Measurements from ENCODE around the gene ARID1B. TPM values are rescaled to one million over a fixed set of nuclear protein-coding genes. Genes with fewer than 3 reads are reported as not detected.
A peak's percentile ranks its signal among the peaks of the same experiment; 100 is the strongest.

Gene ARID1B
- total and polyA plus RNA-seq, 7 donors: 8.4 to 115 (median 69.6) TPM

GRCh38 chr6:156952401-156952800 is 175.2 kb downstream of the ARID1B start:
- no peak overlapping the region for H3K4me3 ChIP-seq
- DNase-seq: no peak
- 86 to 94% methylated on average over 5 of the region's 5 CpGs for WGBS, 2 donors
- intact Hi-C loops (cut with DNase I): loop anchor here (2.0 kb wide), 1 partner anchor 266 kb away; no protein-coding TSS in a partner anchor
- H3K4me1 ChIP-seq: peaks cover 0 to 81% (median 71%) of the 10 kb centered on the region in 4 donors
- H3K36me3 ChIP-seq: no peaks in the 10 kb centered on the region
- H3K27ac ChIP-seq: peak overlapping the region in 1 of 4 donors; percentile 72
- H3K27me3 ChIP-seq: no peaks in the 10 kb centered on the region
- no peaks in the 10 kb centered on the region for H3K9me3 ChIP-seq
- TF ChIP-seq EP300 (IDR thresholded peaks at IDR 0.05) (no peak), POLR2AphosphoS5 (IDR thresholded peaks at IDR 0.05) (no peak), CTCF (IDR thresholded peaks at IDR 0.05) (no peak), POLR2A (IDR thresholded peaks at IDR 0.05) (no peak)

- H3K4me1 ChIP-seq: peaks cover 0 to 84% (median 74%) of the 10 kb centered on the region in 4 donors
- H3K27me3 ChIP-seq: no peaks in the 10 kb centered on the region
- intact Hi-C loops (cut with DNase I): loop anchor here (2.0 kb wide), 1 partner anchor 266 kb away; no protein-coding TSS in a partner anchor
- 43 to 60% methylated on average over 3 of the region's 3 CpGs for WGBS, 2 donors
- no peaks in the 10 kb centered on the region for H3K9me3 ChIP-seq
- no peak for DNase-seq
- H3K36me3 ChIP-seq: no peaks in the 10 kb centered on the region
- peak overlapping the region; percentile 34 to 73 (median 54) for H3K27ac ChIP-seq
- no peak overlapping the region for H3K4me3 ChIP-seq
- TF ChIP-seq EP300 (IDR thresholded peaks at IDR 0.05): no peak
- TF ChIP-seq CTCF (IDR thresholded peaks at IDR 0.05): no peak
- TF ChIP-seq POLR2A (IDR thresholded peaks at IDR 0.05): no peak
- TF ChIP-seq POLR2AphosphoS5 (IDR thresholded peaks at IDR 0.05): no peak
Measured at GRCh38 chr6:156953127-156953478, 175.9 kb downstream of the ARID1B start.

GRCh38 chr6:156953479-156954146 is 176.4 kb downstream of the ARID1B start:
- WGBS, 2 donors: 14 to 24% methylated on average over 7 of the region's 7 CpGs
- H3K27ac ChIP-seq: peak overlapping the region; percentile 34 to 73 (median 54)
- no peak overlapping the region for H3K4me3 ChIP-seq
- DNase-seq: no peak
- H3K36me3 ChIP-seq: no peaks in the 10 kb centered on the region
- intact Hi-C loops (cut with DNase I): loop anchor here (2.0 kb wide), 1 partner anchor 267 kb away; no protein-coding TSS in a partner anchor
- peaks cover 0 to 82% (median 76%) of the 10 kb centered on the region in 4 donors for H3K4me1 ChIP-seq
- no peaks in the 10 kb centered on the region for H3K27me3 ChIP-seq
- TF ChIP-seq CTCF (IDR thresholded peaks at IDR 0.05) (peak in 3 of 4 experiments; percentile 29 to 33 (median 31)), POLR2A (IDR thresholded peaks at IDR 0.05) (no peak), POLR2AphosphoS5 (IDR thresholded peaks at IDR 0.05) (peak in 3 of 4 donors; percentile 41 to 59 (median 47))
- H3K9me3 ChIP-seq: no peaks in the 10 kb centered on the region

- intact Hi-C loops (cut with DNase I): no loop called here
- no peak for DNase-seq
- no peaks in the 10 kb centered on the region for H3K9me3 ChIP-seq
- no peak overlapping the region for H3K4me3 ChIP-seq
- no peaks in the 10 kb centered on the region for H3K27me3 ChIP-seq
- whole genome bisulfite sequencing, 2 donors: 69 to 71% methylated on average over 2 of the region's 2 CpGs
- H3K36me3 ChIP-seq: no peaks in the 10 kb centered on the region
- peaks cover 0 to 76% (median 70%) of the 10 kb centered on the region in 4 donors for H3K4me1 ChIP-seq
- peak overlapping the region in 3 of 4 donors; percentile 34 to 73 (median 72) for H3K27ac ChIP-seq
- TF ChIP-seq POLR2AphosphoS5 (IDR thresholded peaks at IDR 0.05) (no peak), POLR2A (IDR thresholded peaks at IDR 0.05) (no peak), EP300 (IDR thresholded peaks at IDR 0.05) (no peak), CTCF (IDR thresholded peaks at IDR 0.05) (no peak)
Measured at GRCh38 chr6:156954191-156954590, 177.0 kb downstream of the ARID1B start.
